Neural cell (in vitro differentiated cells): ENCODE measurements around the gene PAN3. TPM values are rescaled to one million over a fixed set of nuclear protein-coding genes. Genes with fewer than 3 reads are reported as not detected.

Source experiments
- H2AFZ ChIP-seq: fragments of 200-600, 300-800 bp; sonication (generic), shearing (Covaris generic); 2 replicates; pipeline ENCODE4 v1.6.0; 2014; ENCODE audit warnings: low read depth, mild to moderate bottlenecking, antibody characterized with exemption, low read length, moderate library complexity
- H3F3A ChIP-seq: fragments of 200-600 bp; shearing (Covaris generic); 2 replicates; pipeline ENCODE4 v1.6.1; 2016; ENCODE audit warnings: mild to moderate bottlenecking, moderate library complexity, mixed read lengths, antibody characterized with exemption, low read length; ENCODE audit not compliant: insufficient read depth, poor library complexity, severe bottlenecking
- H3K27ac ChIP-seq: fragments of 200-600, 300-800 bp; sonication (generic), shearing (Covaris generic); 2 replicates; pipeline ENCODE4 v1.5.1; 2014; ENCODE audit warnings: mild to moderate bottlenecking, low read length, moderate library complexity
- H3K27me3 ChIP-seq: fragments of 300-800, 200-600 bp; sonication (generic), shearing (Covaris generic); 2 replicates; pipeline ENCODE4 v1.6.0; 2014; ENCODE audit warnings: mild to moderate bottlenecking, low read depth, low read length, moderate library complexity; ENCODE audit not compliant: insufficient read depth
- H3K36me3 ChIP-seq: fragments of 300-800, 200-600 bp; sonication (generic), shearing (Covaris generic); 2 replicates; pipeline ENCODE4 v1.5.1; 2014; ENCODE audit warnings: mild to moderate bottlenecking, antibody characterized with exemption, low read length, moderate library complexity; ENCODE audit not compliant: insufficient read depth
- H3K4me2 ChIP-seq: fragments of 300-800, 200-600 bp; sonication (generic), shearing (Covaris generic); 2 replicates; pipeline ENCODE4 v1.6.0; 2014; ENCODE audit warnings: mild to moderate bottlenecking, low read length
- H3K4me3 ChIP-seq: fragments of 300-800, 200-600 bp; sonication (generic), shearing (Covaris generic); 2 replicates; pipeline ENCODE4 v1.5.1; 2014; ENCODE audit warnings: mild to moderate bottlenecking, low read length, moderate library complexity
- H3K79me2 ChIP-seq: fragments of 200-600 bp; shearing (Covaris generic); replicated peaks from 2 replicates; pipeline ENCODE4 v1.6.0; 2014; ENCODE audit warnings: mild to moderate bottlenecking, low read length, moderate library complexity; ENCODE audit not compliant: insufficient read depth
- H3K9ac ChIP-seq: fragments of 300-800, 200-600 bp; sonication (generic), shearing (Covaris generic); 2 replicates; pipeline ENCODE4 v1.6.1; 2016; ENCODE audit warnings: mild to moderate bottlenecking, low read length, mixed read lengths
- H3K9me2 ChIP-seq: fragments of 200-600 bp; shearing (Covaris generic); 2 replicates; pipeline ENCODE4 v1.6.1; 2016; ENCODE audit warnings: mild to moderate bottlenecking, low read length, mixed read lengths; ENCODE audit not compliant: insufficient read depth
- H3K9me3 ChIP-seq: fragments of 200-600, 300-800 bp; sonication (generic), shearing (Covaris generic); 2 replicates; pipeline ENCODE4 v1.6.1; 2016; ENCODE audit warnings: mild to moderate bottlenecking, mixed run types, low read length, moderate library complexity, mixed read lengths
- H4K20me1 ChIP-seq: fragments of 200-600 bp; shearing (Covaris generic); 2 replicates; pipeline ENCODE4 v1.6.1; 2016; ENCODE audit warnings: mild to moderate bottlenecking, mixed run types; ENCODE audit not compliant: insufficient read depth
- EP300 ChIP-seq: fragments of 450-650 bp; conservative IDR thresholded peaks from 2 replicates; pipeline ENCODE4 v1.6.1; 2014; ENCODE audit warnings: antibody characterized with exemption, mild to moderate bottlenecking, moderate library complexity; ENCODE audit not compliant: poor library complexity, severe bottlenecking
- MXI1 ChIP-seq: fragments of 450-650 bp; conservative IDR thresholded peaks from 2 replicates; pipeline ENCODE4 v1.6.1; 2014; ENCODE audit warnings: antibody characterized with exemption, mild to moderate bottlenecking; ENCODE audit not compliant: poor library complexity, severe bottlenecking
- POLR2AphosphoS5 ChIP-seq: IDR thresholded peaks from 2 replicates; pipeline ENCODE4 v1.6.1; 2012
- RAD21 ChIP-seq: fragments of 450-650 bp; conservative IDR thresholded peaks from 2 replicates; pipeline ENCODE4 v1.6.1; 2014; ENCODE audit warnings: antibody characterized with exemption, mild to moderate bottlenecking, moderate library complexity
- SMC3 ChIP-seq: fragments of 450-650 bp; conservative IDR thresholded peaks from 2 replicates; pipeline ENCODE4 v1.6.1; 2014; ENCODE audit warnings: antibody characterized with exemption, mild to moderate bottlenecking, moderate library complexity; ENCODE audit not compliant: poor library complexity
- TAF1 ChIP-seq: IDR thresholded peaks from 2 replicates; pipeline ENCODE4 v1.6.1; 2012; ENCODE audit warnings: low read depth
- polyA plus RNA-seq: library from polyadenylated mRNA; depleted of rRNA; stranded (reverse); fragments of >200 nt; gene quantifications from 2 replicates; pipeline ENCODE4 v1.2.3, GENCODE V29; 2014
- TF ChIP-seq, protein P1 (sequence below): fragments of 450-650 bp; IDR thresholded peaks from 2 replicates; pipeline ENCODE4 v1.5.1; 2014; ENCODE audit warnings: antibody characterized with exemption, mild to moderate bottlenecking, moderate library complexity; ENCODE audit not compliant: poor library complexity, severe bottlenecking
- TF ChIP-seq, protein P2 (sequence below): IDR thresholded peaks from 2 replicates; pipeline ENCODE4 v1.6.1; 2012; ENCODE audit warnings: borderline replicate concordance

PAN3 gene
- polyA plus RNA-seq, 1 donor from 2014 or later: 44.0 TPM

DNA sequence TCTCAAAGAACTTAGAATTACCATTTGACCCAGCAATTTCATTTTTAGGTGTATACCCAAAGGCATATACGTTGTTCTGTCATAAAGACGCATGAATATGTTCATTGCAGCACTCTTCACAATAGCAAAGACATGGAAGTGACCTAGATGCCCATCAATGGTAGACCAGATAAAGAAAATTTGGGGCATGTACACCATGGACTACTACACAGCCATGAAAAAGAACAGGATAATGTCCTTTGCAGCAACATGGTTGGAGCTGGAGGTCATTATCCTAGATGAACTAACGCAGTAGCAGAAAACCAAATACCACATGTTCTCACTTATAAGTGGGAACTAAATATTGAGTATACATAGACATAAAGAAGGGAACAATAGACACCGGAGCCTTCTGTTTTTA, 20.7 kb downstream of the PAN3 start:
- Histone ChIP-seq H3K9ac (no peak overlapping the region), H3K36me3 (no peaks in the 10 kb centered on the region), H4K20me1 (no peaks in the 10 kb centered on the region), H3K79me2 (peaks cover 37% of the 10 kb centered on the region), H3K4me2 (no peak overlapping the region), H3K9me2 (no peaks in the 10 kb centered on the region), H3K9me3 (peaks cover 8% of the 10 kb centered on the region), H3F3A (no peaks in the 10 kb centered on the region), H2AFZ (no peak overlapping the region), H3K4me3 (no peak overlapping the region), H3K27ac (no peak overlapping the region), H3K27me3 (no peaks in the 10 kb centered on the region)
- TF ChIP-seq EP300: no peak
- TF ChIP-seq, protein P1, sequence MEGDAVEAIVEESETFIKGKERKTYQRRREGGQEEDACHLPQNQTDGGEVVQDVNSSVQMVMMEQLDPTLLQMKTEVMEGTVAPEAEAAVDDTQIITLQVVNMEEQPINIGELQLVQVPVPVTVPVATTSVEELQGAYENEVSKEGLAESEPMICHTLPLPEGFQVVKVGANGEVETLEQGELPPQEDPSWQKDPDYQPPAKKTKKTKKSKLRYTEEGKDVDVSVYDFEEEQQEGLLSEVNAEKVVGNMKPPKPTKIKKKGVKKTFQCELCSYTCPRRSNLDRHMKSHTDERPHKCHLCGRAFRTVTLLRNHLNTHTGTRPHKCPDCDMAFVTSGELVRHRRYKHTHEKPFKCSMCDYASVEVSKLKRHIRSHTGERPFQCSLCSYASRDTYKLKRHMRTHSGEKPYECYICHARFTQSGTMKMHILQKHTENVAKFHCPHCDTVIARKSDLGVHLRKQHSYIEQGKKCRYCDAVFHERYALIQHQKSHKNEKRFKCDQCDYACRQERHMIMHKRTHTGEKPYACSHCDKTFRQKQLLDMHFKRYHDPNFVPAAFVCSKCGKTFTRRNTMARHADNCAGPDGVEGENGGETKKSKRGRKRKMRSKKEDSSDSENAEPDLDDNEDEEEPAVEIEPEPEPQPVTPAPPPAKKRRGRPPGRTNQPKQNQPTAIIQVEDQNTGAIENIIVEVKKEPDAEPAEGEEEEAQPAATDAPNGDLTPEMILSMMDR: no peak

- Histone ChIP-seq H3K9me2 (no peaks in the 10 kb centered on the region), H3K9ac (no peak overlapping the region), H3K27me3 (no peaks in the 10 kb centered on the region), H3K4me2 (no peak overlapping the region), H3K36me3 (no peaks in the 10 kb centered on the region), H2AFZ (no peak overlapping the region), H3K4me3 (no peak overlapping the region), H3K79me2 (peaks cover 53% of the 10 kb centered on the region), H3K9me3 (peaks cover 8% of the 10 kb centered on the region), H3F3A (no peaks in the 10 kb centered on the region), H3K27ac (no peak overlapping the region), H4K20me1 (no peaks in the 10 kb centered on the region)
- TF ChIP-seq, protein P2, sequence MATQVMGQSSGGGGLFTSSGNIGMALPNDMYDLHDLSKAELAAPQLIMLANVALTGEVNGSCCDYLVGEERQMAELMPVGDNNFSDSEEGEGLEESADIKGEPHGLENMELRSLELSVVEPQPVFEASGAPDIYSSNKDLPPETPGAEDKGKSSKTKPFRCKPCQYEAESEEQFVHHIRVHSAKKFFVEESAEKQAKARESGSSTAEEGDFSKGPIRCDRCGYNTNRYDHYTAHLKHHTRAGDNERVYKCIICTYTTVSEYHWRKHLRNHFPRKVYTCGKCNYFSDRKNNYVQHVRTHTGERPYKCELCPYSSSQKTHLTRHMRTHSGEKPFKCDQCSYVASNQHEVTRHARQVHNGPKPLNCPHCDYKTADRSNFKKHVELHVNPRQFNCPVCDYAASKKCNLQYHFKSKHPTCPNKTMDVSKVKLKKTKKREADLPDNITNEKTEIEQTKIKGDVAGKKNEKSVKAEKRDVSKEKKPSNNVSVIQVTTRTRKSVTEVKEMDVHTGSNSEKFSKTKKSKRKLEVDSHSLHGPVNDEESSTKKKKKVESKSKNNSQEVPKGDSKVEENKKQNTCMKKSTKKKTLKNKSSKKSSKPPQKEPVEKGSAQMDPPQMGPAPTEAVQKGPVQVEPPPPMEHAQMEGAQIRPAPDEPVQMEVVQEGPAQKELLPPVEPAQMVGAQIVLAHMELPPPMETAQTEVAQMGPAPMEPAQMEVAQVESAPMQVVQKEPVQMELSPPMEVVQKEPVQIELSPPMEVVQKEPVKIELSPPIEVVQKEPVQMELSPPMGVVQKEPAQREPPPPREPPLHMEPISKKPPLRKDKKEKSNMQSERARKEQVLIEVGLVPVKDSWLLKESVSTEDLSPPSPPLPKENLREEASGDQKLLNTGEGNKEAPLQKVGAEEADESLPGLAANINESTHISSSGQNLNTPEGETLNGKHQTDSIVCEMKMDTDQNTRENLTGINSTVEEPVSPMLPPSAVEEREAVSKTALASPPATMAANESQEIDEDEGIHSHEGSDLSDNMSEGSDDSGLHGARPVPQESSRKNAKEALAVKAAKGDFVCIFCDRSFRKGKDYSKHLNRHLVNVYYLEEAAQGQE: no peak
- TF ChIP-seq EP300 (no peak), TAF1 (no peak), SMC3 (no peak), RAD21 (no peak), POLR2AphosphoS5 (no peak), MXI1 (no peak)
- TF ChIP-seq, protein P1: no peak
These were observed 23.0 kb downstream of the PAN3 start for GRCh38 chr13:28161370-28161769.
